Glutamatergic neuron (in vitro differentiated cells): ENCODE results near the gene CACNA1D. TPM values are rescaled to one million over a fixed set of nuclear protein-coding genes. Genes with fewer than 3 reads are reported as not detected.
A peak's percentile ranks its signal among the peaks of the same experiment; 100 is the strongest.

Source experiments
- DNase-seq: peaks from one replicate; pipeline ENCODE4 v3.0.0; 2022
- H3K27ac Mint-ChIP-seq: one replicate; pipeline ENCODE4 v1.8.0; 2020; ENCODE audit warnings: mild to moderate bottlenecking, mixed read lengths, inconsistent platforms; ENCODE audit not compliant: unreplicated experiment
- H3K27me3 Mint-ChIP-seq: one replicate; pipeline ENCODE4 v1.8.0; 2020; ENCODE audit warnings: mild to moderate bottlenecking, moderate library complexity, mixed read lengths, inconsistent platforms; ENCODE audit not compliant: unreplicated experiment
- H3K36me3 Mint-ChIP-seq: one replicate; pipeline ENCODE4 v1.8.0; 2020; ENCODE audit warnings: mild to moderate bottlenecking, mixed read lengths, inconsistent platforms; ENCODE audit not compliant: unreplicated experiment
- H3K4me1 Mint-ChIP-seq: one replicate; pipeline ENCODE4 v1.8.0; 2020; ENCODE audit warnings: mild to moderate bottlenecking, low read depth, mixed read lengths, inconsistent platforms; ENCODE audit not compliant: unreplicated experiment
- H3K4me3 Mint-ChIP-seq: one replicate; pipeline ENCODE4 v1.8.0; 2020; ENCODE audit warnings: mild to moderate bottlenecking, mixed read lengths, inconsistent platforms; ENCODE audit not compliant: unreplicated experiment
- H3K9me3 Mint-ChIP-seq: one replicate; pipeline ENCODE4 v1.8.0; 2020; ENCODE audit warnings: mild to moderate bottlenecking, moderate library complexity, mixed read lengths, inconsistent platforms; ENCODE audit not compliant: unreplicated experiment
- CTCF ChIP-seq: fragments of 200-600 bp; sonication (generic); IDR thresholded peaks from one replicate; pipeline ENCODE4 v1.5.0; 2021; ENCODE audit not compliant: partially characterized antibody, unreplicated experiment
- total RNA-seq: library from RNA; stranded (reverse); fragmentation: NEBNext Ultra II Directional; extraction: Animal tissue kit (Norgen Biotek cat#: 25700); gene quantifications from one replicate; pipeline ENCODE4 v1.2.1, GENCODE V29; 2021; ENCODE audit not compliant: unreplicated experiment

CACNA1D gene
- total RNA-seq, 1 donor from 2014 or later, result 5.0 TPM

- H3K27me3 Mint-ChIP-seq, result peaks cover 9% of the 10 kb centered on the region
- H3K9me3 Mint-ChIP-seq, result peaks cover 3% of the 10 kb centered on the region
- no peak for TF ChIP-seq CTCF
- DNase-seq, result no peak
- peaks cover 4% of the 10 kb centered on the region for H3K4me1 Mint-ChIP-seq
- H3K36me3 Mint-ChIP-seq, result no peaks in the 10 kb centered on the region
- H3K27ac Mint-ChIP-seq, result peak overlapping the region; percentile 39
- no peak overlapping the region for H3K4me3 Mint-ChIP-seq
These were observed 256.1 kb downstream of the CACNA1D start for GRCh38 chr3:53750253-53751210.

- no peak for TF ChIP-seq CTCF
- no peak for DNase-seq
- peaks cover 2% of the 10 kb centered on the region for H3K9me3 Mint-ChIP-seq
- H3K4me3 Mint-ChIP-seq, result no peak overlapping the region
- H3K27me3 Mint-ChIP-seq, result peaks cover 6% of the 10 kb centered on the region
- H3K36me3 Mint-ChIP-seq, result no peaks in the 10 kb centered on the region
- H3K4me1 Mint-ChIP-seq, result peaks cover 4% of the 10 kb centered on the region
- no peak overlapping the region for H3K27ac Mint-ChIP-seq
These were observed 259.2 kb downstream of the CACNA1D start for GRCh38 chr3:53753518-53754183.

GRCh38 chr3:53754325-53754724 lies 259.9 kb downstream of the CACNA1D start:
- Mint-ChIP-seq H3K9me3 (peaks cover 2% of the 10 kb centered on the region), H3K36me3 (no peaks in the 10 kb centered on the region), H3K4me1 (peaks cover 4% of the 10 kb centered on the region), H3K27ac (no peak overlapping the region), H3K27me3 (peaks cover 4% of the 10 kb centered on the region), H3K4me3 (no peak overlapping the region)
- no peak for DNase-seq
- no peak for TF ChIP-seq CTCF

GRCh38 chr3:53758846-53759245 lies 264.4 kb downstream of the CACNA1D start:
- Mint-ChIP-seq H3K27ac (no peak overlapping the region), H3K4me3 (no peak overlapping the region)

More at GRCh38 chr3:53758846-53759245, 264.4 kb downstream of the CACNA1D start:
- DNase-seq, result no peak
- no peaks in the 10 kb centered on the region for H3K9me3 Mint-ChIP-seq
- no peaks in the 10 kb centered on the region for H3K4me1 Mint-ChIP-seq
- peaks cover 3% of the 10 kb centered on the region for H3K27me3 Mint-ChIP-seq
- no peak for TF ChIP-seq CTCF
- H3K36me3 Mint-ChIP-seq, result no peaks in the 10 kb centered on the region
